Testis (tissue), 3 donors: ENCODE results near the gene USP49. TPM values are rescaled to one million over a fixed set of nuclear protein-coding genes. Genes with fewer than 3 reads are reported as not detected.

Source experiments
- DNase-seq: peaks from one replicate; pipeline ENCODE4 v3.0.0-alpha.2; 2019
- H3K27ac ChIP-seq, 2 donors: fragments of 200-600 bp; sonication (generic); one replicate each; pipeline ENCODE4 v1.5.1; 2019
- H3K27me3 ChIP-seq: fragments of 200-600 bp; sonication (generic); one replicate; pipeline ENCODE4 v1.5.1; 2019
- H3K36me3 ChIP-seq: fragments of 200-600 bp; sonication (generic); one replicate; pipeline ENCODE4 v1.5.1; 2017; ENCODE audit warnings: low read depth; ENCODE audit errors: missing control alignments
- H3K4me1 ChIP-seq: fragments of 200-600 bp; sonication (generic); one replicate; pipeline ENCODE4 v1.5.1; 2019
- H3K4me3 ChIP-seq, 2 donors: fragments of 200-600 bp; sonication (generic); one replicate each; pipeline ENCODE4 v1.5.1; 2017 to 2019
- H3K9me3 ChIP-seq: fragments of 200-600 bp; sonication (generic); one replicate; pipeline ENCODE4 v1.5.1; 2017
- CTCF ChIP-seq, 3 experiments: fragments of 450-650 bp in 2 of 3; fragments of 200-600 bp in 1 of 3; sonication (generic) in 1 of 3; IDR thresholded peaks; one replicate each; pipeline ENCODE4 v1.5.1; 2016 to 2019; ENCODE audit warnings: antibody characterized with exemption in 3 of 3, mild to moderate bottlenecking in 2 of 3, moderate library complexity in 1 of 3
- POLR2A ChIP-seq: fragments of 450-650 bp; IDR thresholded peaks from one replicate; pipeline ENCODE4 v1.6.1; 2017; ENCODE audit warnings: antibody characterized with exemption, mild to moderate bottlenecking, moderate library complexity
- WGBS, 2 donors: methylation state at CpG; one replicate each; pipeline ENCODE4 v1.1.5; 2018; 5-methylcytosine and 5-hydroxymethylcytosine counted together
- intact Hi-C: fragments of 100-400 bp; cut with DNase I; formaldehyde crosslinking; loops from one replicate; pipeline ENCODE4 v1.15.1; 2023; ENCODE audit warnings: low total_unique reads
- polyA plus RNA-seq: library from polyadenylated mRNA; stranded (reverse); fragments of 350-450 nt; fragmentation: Illumina TruSeq; extraction: RNeasy Lipid Tissue Mini Kit (QIAGEN cat#74804); gene quantifications from one replicate; pipeline ENCODE4 v1.2.3, GENCODE V29; 2014; ENCODE audit warnings: low read depth, low replicate concordance; ENCODE audit not compliant: insufficient read depth
- total RNA-seq, 2 donors: library from RNA; depleted of rRNA; stranded (reverse); fragments of >200 nt; gene quantifications; one replicate each; pipeline ENCODE4 v1.2.3, GENCODE V29; 2016

The USP49 gene
- total and polyA plus RNA-seq, 3 donors from 2014 or later, result 9.3 to 26.3 (median 19.7) TPM

DNA sequence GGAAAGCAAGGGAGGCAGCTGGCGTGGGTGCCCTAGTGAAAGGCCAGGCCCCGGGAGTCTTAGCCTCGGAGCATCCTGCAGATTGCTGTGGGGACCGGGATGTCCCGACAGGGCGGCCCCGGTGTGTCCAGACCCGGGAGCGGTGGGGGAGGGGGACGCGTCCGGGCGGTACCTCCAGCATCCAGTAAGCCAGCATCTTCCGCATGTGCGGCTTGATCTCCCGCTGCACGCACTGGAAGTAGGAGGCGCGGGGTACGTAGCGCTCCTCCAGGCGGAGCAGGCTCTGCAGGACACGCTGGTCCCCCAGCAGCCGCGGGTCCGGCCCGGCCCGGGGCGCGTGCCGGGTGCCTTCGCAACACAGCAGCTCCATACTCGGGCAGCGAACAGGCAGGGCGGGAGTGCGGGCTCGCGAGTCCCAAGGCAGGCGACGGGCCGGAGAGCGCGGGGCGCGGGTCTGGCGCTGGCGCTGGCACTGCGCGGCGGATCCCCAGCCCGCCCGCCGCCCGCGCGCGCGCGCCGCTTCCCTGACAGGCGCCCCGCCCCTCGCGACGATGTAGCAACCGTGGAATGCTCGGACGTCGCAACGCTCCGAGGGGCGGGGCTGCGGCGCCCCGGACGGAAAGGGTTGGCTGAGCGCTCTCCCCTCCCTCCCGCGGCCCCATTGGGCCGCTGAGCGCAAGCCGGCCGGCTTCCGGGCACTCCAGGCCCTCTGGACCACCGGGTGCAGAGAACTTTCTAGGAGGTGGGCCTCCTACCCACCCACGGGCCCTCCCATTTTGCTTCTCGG, 46.3 kb upstream of the USP49 start, which contains the start of gene CCND3:
Gene CCND3, minus strand, starts transcription at position 529 of the 787 bp plus-strand sequence. Its CDS starts 159 bp downstream, at position 370.
- Histone ChIP-seq H3K4me3 (peak within 1 kb of the TSS; percentile 70 to 81), H3K27me3 (no peaks in the 10 kb centered on the region), H3K27ac (peak within 1 kb of the TSS; percentile 22 to 76), H3K36me3 (no peaks in the 10 kb centered on the region), H3K9me3 (no peaks in the 10 kb centered on the region), H3K4me1 (peaks cover 36% of the 10 kb centered on the region)
- intact Hi-C loops, result no loop called here
- WGBS, 2 donors, result 0% methylated on average over 5 to 78 of the region's 87 CpGs
- TF ChIP-seq POLR2A (no peak), CTCF (IDR thresholded peaks at IDR 0.05) (no peak)
- DNase-seq, result peak; percentile 95

DNA sequence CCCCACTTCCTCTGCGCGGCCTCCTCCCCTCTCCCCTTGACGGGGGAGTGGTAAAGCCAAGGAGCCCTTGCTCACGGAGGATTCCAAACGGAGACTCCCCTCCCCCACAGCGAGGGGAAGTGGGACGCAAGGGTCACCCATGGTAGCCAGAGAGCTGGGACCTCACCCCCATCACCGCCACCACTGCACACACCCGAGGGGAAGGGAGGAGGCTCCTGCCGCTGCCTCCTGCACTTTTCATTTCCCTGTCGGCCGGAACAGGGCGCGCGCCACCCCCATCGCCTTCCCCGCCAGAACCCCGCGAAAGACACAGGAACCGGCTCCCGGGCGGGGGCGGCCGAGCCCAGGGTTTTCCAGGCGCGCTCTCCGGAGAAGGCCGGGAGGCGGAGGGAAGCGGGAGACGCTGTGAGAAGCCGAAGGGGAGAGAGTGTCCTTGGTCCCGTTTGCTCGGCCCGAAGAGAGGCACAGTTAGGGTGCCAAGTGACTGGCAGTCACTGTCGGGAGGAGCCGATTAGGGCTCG, 45.6 kb upstream of the USP49 start:
- no peak for TF ChIP-seq POLR2A
- no peak for TF ChIP-seq CTCF (IDR thresholded peaks at IDR 0.05)
- Histone ChIP-seq H3K9me3 (no peaks in the 10 kb centered on the region), H3K4me3 (peak overlapping the region; percentile 70 to 81), H3K36me3 (no peaks in the 10 kb centered on the region), H3K27ac (peak overlapping the region; percentile 22 to 76), H3K27me3 (no peaks in the 10 kb centered on the region), H3K4me1 (peaks cover 36% of the 10 kb centered on the region)
- intact Hi-C loops, result no loop called here
- 0% methylated on average over 26 to 38 of the region's 38 CpGs for WGBS, 2 donors
- DNase-seq, result peak; percentile 43

GRCh38 chr6:41939848-41940758, 44.9 kb upstream of the USP49 start:
- WGBS, 2 donors, result 4 to 8% methylated on average over 15 to 27 of the region's 27 CpGs
- TF ChIP-seq CTCF (IDR thresholded peaks at IDR 0.05) (no peak), POLR2A (no peak)
- intact Hi-C loops, result loop anchor here (5.0 kb wide), 1 partner anchor 102 kb away; no protein-coding TSS in a partner anchor
- no peaks in the 10 kb centered on the region for H3K9me3 ChIP-seq
- H3K4me3 ChIP-seq, result peak overlapping the region; percentile 70 to 81
- H3K27ac ChIP-seq, result peak overlapping the region; percentile 22 to 76
- DNase-seq, result no peak
- no peaks in the 10 kb centered on the region for H3K27me3 ChIP-seq
- no peaks in the 10 kb centered on the region for H3K36me3 ChIP-seq
- peaks cover 36% of the 10 kb centered on the region for H3K4me1 ChIP-seq

- Histone ChIP-seq H3K27ac (peak overlapping the region; percentile 53 to 57), H3K36me3 (no peaks in the 10 kb centered on the region), H3K9me3 (no peaks in the 10 kb centered on the region), H3K4me1 (peaks cover 36% of the 10 kb centered on the region), H3K27me3 (no peaks in the 10 kb centered on the region), H3K4me3 (no peak overlapping the region)
- intact Hi-C loops, result loop anchor here (5.0 kb wide), 1 partner anchor 103 kb away; no protein-coding TSS in a partner anchor
- no peak for TF ChIP-seq CTCF (IDR thresholded peaks at IDR 0.05)
- TF ChIP-seq POLR2A, result no peak
- peak; percentile 30 for DNase-seq
- WGBS, 2 donors, result 20 to 33% methylated on average over 11 of the region's 11 CpGs
Measured at GRCh38 chr6:41939176-41939847, 44.1 kb upstream of the USP49 start.
